HG02759 (cell line): Measurements from ENCODE around the gene STK16.
"Not testable (repeated sequence)": the region's sequence is repeated elsewhere in the genome, so short reads cannot be mapped to it uniquely, and the experiment has no call there.

Source experiments
- ATAC-seq: cut with Tn5 transposase; IDR thresholded peaks from one replicate; pipeline ENCODE4 v1.9.1; 2021; ENCODE audit warnings: mild to moderate bottlenecking, moderate library complexity; ENCODE audit not compliant: unreplicated experiment

The STK16 gene

GRCh38 chr2:219245148-219245898 lies at the start of gene STK16, which contains the start of gene GLB1L:
STK16 (plus strand) TSS chr2:219245479; CDS start chr2:219246000, 521 bp downstream.
GLB1L (minus strand) TSS chr2:219245444; CDS start chr2:219243573, 1,871 bp downstream.
- ATAC-seq, result peak; percentile 79

GRCh38 chr2:219197388-219197787 lies 47.9 kb upstream of the STK16 start:
- ATAC-seq, result no peak

- ATAC-seq, result no peak
Observed at GRCh38 chr2:219198974-219199373, 46.3 kb upstream of the STK16 start.

GRCh38 chr2:219199470-219200211 lies 45.6 kb upstream of the STK16 start:
- ATAC-seq, result no peak

GRCh38 chr2:219200502-219201326 lies 44.6 kb upstream of the STK16 start:
- ATAC-seq, result not testable (repeated sequence)

GRCh38 chr2:219201331-219201730 lies 43.9 kb upstream of the STK16 start:
- not testable (repeated sequence) for ATAC-seq

GRCh38 chr2:219204425-219205164 lies 40.7 kb upstream of the STK16 start:
- no peak for ATAC-seq

GRCh38 chr2:219205165-219205538 lies 40.1 kb upstream of the STK16 start:
- no peak for ATAC-seq

- ATAC-seq, result no peak
Observed at GRCh38 chr2:219205981-219206327, 39.3 kb upstream of the STK16 start.

- peak; percentile 98 for ATAC-seq
Observed at GRCh38 chr2:219206328-219207133, 38.7 kb upstream of the STK16 start, which contains the start of gene ZFAND2B. ZFAND2B (plus strand) TSS chr2:219206782; CDS start chr2:219206988, 206 bp downstream.

- ATAC-seq, result no peak
Observed at GRCh38 chr2:219207134-219207883, 38.0 kb upstream of the STK16 start.

- ATAC-seq, result no peak
Observed at GRCh38 chr2:219207884-219208740, 37.2 kb upstream of the STK16 start.

- ATAC-seq, result no peak
Observed at GRCh38 chr2:219209236-219210195, 35.8 kb upstream of the STK16 start.

GRCh38 chr2:219210196-219210885 lies 34.9 kb upstream of the STK16 start:
- ATAC-seq, result no peak

GRCh38 chr2:219210886-219211362 lies 34.4 kb upstream of the STK16 start:
- no peak for ATAC-seq

- no peak for ATAC-seq
Observed at GRCh38 chr2:219213026-219213415, 32.3 kb upstream of the STK16 start.
